GF-D8 (cell line): ENCODE data around the gene PER2.
"Not testable (repeated sequence)": the region's sequence is repeated elsewhere in the genome, so short reads cannot be mapped to it uniquely, and the experiment has no call there.

Experiments used
- DNase-seq: peaks from one replicate; lab custom pipeline; 2025; lab: John Stamatoyannopoulos, UW

PER2 gene

DNA sequence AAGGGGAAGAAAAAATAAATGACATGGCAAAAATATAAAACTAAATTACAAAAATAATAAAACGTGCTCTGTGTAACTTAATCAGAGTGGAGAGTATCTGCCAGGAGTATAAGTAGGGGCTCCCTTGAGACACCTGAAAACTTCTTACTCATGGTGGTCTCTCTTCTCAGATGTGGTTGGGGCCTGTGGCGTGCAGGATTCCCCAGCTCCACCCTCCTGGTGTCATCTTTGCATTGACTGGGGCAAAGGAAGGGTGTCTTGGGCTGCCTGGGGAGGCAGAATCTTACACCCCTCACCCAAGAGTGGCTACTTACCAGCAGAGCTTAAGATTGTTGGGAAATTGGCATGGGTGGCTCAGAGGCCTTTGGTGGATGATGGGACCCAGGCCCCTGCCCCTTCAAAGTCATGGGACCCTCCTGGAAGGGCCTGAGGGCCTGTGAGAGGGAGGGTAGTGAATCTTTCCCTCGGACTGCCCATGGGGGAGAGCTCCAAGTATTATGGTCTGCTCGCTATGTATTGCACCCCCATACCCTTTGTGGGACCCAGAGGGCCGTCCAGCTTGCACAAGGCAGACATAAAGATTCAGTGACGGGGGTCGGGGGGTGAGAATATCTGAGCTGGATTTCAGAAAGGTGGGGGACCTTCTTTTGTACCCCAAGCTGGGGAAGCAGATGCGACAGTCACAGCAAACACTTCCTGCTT, 25.0 kb upstream of the PER2 start:
- DNase-seq: no peak

DNA sequence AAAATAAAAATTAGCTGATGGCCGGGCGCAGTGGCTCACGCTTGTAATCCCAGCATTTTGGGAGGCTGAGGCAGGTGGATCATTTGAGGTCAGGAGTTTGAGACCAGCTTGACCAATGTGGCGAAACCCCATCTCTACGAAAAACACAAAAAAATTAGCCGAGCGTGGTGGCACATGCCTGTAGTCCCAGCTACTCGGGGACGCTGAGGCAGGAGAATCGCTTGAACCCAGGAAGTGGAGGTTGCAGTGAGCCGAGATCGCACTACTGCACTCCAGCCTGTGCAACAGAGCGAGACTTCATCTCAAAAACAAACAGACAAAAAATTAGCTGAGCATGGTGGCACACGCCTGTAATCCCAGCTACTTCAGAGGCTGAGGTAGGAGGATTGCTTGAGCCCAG, 22.3 kb upstream of the PER2 start:
- DNase-seq: not testable (repeated sequence)

DNA sequence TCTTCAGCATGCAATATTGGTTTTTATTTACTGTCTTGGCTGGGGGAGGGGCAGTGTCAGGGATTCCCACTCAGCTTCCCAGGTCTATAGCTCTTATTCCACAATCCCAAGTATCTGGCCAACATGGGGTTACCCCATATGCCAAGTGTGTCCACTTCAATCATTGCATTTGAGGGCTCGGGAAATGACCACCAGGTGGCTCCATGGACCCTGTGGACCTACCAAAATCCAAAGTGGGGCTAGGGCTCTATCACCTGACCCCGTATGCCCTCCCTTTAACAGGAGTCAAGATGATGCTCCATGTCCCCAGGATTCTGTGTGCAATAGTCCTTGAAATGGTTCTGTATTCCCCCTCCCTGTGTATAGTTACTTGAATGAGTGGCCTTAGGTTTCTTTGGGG, 19.8 kb upstream of the PER2 start:
- no peak for DNase-seq

DNA sequence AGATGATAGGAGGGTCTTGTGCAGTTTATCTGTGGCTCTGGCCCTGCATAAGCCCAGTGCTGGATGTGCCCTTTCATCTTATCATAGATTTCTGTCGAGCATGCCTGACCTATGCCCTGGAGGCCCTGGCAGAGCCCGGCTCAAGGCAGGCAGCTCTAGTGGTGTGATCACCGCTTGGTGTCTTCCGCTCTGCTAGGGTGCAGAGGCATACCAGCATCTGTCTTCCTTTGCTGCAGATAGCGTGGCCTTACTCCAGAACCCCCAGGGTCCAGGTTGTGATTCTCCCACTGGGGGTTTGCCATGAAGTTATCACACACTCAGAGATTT, 18.2 kb upstream of the PER2 start:
- no peak for DNase-seq

DNA sequence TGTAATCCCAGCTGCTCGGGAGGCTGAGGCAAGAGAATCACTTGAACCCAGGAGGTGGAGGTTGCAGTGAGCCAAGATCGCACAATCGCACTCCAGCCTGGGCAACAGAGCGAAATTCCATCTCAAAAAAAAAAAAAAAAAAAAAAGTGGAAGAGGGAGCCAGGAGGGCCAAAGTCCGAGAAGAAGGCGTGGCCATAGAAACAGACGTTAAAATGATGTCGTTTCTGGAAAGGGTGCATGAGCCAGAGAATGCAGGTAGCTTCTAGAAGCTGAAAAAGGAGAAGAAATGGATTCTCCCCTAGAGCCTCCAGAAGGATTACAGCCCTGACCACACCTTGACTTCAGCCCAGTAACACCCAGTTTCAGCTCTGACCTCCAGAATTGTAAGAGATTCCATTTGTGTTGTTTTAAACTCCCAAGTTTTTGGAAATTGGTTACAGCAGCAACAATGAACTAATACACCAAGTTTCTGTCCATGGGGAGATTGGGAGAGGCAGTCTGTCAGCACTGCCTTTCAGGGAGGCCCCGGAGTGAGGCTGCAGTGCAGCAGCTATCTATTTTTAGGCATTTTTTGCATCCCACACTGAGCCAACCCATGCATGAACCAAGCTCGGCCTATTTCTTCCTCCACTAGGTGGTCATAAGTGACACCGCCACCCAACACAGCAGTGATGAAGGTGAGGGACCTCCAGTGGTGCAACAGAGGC, 17.7 kb upstream of the PER2 start:
- DNase-seq: no peak

DNA sequence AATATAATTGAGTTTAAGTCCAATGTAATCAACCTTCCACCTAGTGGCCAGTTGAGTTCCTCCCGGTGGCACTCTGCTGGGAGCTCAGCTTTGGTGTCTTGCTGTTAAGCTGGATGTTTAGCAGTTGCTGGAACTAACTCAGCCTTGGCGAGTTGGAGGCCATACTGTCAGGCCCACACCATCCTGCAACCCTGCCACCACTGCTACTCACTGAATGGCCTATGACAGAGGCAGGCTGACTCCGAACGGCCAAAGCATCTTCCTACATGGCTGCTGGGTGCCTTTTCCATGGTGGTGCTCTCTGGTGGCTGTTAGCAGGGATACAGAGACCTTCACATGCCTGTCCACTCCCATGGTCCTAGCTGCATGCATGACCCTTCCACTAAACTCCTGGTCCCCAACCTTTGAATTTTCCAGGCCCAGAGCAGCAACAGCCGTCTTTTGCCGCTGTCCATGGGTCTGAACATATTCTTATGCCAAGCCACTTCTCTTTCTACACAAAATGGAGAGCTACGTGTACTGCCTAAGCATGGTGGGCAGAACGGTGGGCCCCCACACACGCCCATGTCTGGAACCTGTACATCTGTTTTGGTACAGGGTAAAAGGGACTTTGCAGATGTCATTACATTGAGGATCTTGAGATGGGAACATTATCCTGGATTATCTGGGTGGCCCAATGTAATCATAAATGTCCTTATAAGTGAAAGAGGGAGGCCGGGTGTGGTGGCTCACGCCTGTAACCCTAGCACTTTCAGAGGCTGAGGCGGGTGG, 16.9 kb upstream of the PER2 start:
- DNase-seq: no peak

DNA sequence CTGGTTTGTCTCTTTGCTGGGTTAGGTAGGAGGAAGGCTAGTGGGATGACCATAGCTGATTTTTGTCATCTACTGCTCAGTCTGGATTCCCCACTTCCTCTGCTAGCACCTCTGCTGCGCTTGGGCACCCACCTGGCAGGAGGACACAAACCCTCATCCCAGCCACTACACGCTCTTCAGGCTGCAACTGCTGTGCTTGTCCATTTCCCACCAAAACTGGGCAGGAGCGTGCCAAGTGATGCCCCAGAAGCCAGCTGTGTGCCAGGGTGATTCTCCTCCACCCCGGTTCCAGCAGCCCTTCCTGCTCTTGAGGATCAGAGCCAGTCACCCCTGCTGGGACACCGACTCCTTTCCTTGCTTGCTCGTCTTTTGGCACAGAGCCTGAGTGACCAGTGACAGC, 15.7 kb upstream of the PER2 start:
- no peak for DNase-seq

DNA sequence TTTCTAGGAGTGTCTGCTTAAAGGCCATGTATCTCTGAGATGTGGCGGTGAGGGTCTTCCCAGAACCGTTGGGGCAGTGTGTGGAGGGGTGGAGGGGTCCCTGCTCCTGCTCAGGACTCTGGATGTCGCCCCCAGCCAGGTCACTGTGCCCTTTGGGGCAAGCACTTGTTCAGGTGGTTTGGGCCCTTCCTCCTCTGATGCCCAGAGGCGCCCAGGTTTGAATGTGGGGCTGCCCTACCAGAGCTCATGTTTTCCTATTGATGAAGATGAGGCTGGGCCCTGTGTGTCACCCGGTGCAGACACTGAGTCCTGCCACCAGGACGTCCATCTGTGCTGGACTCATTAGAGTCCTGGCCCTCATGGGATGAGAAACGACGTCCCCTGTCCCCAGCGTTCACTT, 14.3 kb upstream of the PER2 start:
- no peak for DNase-seq

DNA sequence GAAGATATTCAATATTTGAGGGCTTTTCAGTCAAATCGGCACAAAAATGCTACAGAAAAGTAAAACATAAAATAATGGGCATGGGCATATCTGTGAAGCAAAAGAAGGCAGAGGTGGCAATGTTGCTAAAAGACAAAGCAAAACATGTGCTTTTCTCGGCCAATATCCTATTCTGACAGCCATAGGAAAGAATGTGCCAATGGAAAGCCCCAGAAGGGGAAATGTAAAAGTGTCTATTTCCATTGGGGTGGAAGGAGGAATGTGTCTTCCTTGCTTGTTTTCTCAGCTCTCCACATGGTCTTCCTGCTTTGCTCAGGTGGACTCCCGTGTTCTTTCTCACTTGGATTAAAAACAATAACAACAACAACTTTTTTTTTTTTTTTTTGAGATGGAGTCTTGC, 13.7 kb upstream of the PER2 start:
- DNase-seq: no peak

DNA sequence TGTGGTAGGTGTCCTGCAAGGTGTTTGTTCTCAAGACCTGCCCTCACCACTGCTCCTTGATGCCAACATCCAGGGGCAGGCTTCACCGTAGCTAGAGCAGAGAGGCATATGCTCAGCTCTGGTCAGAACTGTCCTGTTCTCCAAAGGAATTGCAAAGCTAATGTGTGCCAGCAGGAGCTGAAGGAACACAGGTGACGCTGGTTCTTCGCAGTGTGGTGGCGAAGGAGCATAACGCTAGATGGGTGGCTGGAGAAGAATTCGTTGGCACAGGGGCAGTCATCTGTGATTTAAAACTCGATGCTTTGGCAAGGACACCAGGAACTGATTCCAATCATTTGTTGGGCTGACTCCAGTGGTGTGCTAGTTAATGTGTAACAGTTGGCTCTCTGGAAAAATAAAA, 11.4 kb upstream of the PER2 start:
- no peak for DNase-seq

DNA sequence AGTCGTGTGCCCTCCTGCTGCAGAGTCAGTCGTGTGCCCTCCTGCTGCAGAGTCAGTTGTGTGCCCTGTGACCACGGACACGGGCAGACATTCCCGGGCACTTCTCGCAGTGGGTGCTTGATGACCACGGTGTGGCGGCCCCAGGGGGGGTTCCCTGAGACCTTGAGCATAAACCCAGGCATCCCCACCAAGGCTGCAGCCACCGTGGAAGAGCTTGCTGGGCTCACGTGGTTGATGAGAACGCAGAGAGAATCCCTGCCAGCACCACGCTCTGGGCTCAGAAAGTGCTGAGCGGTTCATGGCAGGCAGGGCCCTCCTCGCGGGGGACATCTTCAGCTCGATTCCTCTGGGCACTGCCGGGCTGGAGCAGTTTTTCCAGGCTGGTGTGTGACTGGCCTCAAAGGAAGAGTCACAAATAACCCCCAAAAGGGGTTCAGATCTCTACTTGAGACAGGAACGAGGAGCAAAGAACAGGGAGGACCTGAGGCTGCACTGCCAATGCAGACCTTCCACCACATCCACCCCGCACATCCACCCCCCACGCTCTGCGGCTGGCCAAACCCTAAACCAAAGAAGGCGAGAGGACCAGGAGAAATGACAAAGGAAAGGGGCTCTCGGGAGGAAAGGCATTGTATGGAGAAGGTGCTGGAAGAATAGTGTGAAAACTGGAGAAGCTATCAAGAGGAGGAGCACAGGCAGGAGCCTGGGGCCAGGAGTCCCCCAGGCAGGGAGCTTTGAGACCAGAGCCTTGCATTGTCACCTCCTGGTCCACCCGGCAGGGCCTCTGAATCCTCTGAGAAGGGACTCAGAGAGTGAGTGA, 8.4 kb upstream of the PER2 start:
- DNase-seq: no peak

DNA sequence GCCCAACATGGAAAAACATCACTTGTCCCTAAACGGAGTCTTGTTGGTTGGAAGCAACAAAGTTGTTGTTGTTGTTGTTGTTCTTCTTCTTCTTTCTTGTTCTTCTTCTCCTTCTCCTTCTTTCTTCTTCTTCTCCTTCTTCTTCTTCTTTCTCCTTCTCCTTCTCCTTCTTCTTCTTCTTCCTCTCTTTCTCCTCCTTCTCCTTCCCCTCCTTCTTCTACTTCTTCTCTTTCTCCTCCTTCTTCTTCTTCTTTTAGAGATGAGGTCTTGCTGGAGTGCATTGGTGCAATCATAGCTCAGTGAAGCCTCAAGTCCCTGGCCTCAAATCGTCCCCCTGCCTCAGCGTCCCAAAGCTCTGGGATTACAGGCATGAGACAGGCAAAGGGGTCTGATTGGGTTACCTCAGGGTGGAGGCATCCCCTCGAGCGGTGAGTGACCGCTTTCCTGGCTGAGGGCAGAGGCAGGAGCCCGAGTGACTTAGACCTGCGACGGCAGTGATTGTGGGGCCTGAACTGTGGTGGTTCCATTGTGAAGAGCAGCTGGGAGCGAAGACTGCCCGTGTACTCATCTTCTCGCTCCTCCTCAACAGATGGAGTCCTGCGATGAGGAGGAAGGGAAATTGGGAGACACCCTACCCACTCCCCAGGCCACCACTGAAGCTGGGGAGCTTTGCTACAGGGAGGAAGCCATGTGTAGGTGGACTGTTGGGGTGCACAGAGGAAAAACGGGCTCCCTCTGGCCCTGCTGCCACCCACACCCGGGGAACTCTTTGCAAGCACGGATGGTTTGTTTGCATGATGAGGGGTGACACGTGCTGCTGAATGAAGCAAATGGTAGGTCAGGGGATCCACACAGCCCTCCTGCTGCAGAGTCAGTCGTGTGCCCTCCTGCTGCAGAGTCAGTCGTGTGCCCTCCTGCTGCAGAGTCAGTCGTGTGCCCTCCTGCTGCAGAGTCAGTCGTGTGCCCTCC, 7.0 kb upstream of the PER2 start:
- no peak for DNase-seq

DNA sequence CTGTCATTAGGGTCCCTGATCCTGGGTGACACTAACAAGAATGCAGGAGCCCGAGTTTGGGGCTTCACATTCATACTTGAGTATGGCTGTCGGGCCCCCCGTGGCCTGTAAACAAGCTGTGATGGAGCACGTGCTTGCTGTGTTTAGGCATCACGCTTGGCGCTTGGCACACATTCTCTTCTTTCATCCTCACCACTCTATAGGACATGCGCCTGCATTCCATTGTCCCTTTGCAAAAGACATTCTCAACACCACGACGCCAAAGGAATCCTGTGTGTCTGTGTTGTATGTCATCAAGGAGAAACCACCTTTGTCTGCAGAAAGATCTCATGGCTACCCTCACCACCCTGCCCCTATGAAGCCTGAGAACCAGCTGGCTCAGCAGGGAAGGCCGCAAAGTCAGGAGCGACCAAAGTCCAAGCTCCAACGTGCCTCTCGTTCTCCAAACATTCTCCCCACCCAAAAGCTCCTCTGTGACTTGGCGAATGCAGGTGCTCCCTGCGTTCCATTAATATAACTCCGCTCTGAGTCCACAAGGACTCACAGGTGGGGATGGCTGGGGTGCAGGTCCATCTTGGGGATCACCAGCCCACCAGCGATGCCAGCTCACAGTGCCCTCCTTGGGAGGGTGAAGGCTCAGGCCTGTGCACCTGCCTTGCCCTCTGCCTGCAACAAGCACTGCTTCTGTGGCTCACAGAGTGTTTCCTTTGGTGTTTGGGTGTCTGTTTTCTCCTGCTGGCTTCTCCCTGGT, 6.2 kb upstream of the PER2 start:
- DNase-seq: no peak

DNA sequence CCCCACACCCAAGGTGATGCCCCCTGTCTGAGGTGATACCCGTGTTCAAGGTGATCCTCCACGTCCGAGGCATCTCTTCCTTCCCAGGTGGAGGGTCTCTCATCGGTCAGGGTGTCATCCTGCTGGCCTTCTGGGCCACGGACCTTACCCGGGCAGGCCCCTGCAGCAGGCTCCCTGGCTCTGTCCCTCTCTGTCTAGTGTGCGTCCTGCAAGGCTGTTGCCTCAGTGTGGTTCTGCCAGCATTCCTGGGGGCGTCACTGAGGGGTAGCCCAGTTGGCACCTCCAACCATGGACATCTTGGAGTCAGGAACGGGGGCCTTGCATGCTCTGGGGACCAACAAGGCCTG, 5.6 kb upstream of the PER2 start:
- no peak for DNase-seq

DNA sequence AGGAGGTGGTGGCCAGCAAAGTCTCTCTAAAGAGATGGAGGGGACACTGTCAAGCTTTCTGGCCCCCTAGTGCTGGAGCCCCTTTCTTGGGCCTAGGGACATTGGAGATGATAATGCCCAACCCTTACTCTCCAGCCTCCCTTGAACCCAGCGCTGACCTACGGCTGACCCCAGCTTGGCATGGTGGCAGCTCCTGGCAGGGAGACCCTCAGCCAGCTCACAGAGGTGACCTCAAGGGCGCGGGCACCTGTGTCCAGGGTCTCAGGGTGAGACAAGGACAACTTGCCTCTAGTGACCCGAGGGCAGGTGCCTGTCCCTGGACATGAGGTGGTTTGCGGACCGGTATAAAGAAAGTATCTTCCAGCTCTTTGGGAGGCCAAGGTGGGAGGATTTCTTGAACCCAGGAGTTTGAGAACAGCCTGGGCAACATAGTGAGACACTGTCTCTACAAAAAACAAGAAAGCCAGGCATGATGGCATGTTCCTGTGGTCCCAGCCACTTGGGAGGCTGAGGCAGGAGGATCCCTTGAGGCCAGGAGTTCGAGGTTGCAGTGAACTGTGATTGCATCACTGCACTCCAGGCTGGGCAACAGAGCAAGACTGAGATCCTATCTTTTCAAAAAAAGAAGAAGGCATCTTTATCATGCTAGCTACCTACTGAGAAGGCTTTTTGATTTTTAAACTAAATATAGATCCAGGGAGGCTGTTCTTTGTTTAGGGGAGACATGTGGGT, 3.3 kb upstream of the PER2 start:
- DNase-seq: no peak

DNA sequence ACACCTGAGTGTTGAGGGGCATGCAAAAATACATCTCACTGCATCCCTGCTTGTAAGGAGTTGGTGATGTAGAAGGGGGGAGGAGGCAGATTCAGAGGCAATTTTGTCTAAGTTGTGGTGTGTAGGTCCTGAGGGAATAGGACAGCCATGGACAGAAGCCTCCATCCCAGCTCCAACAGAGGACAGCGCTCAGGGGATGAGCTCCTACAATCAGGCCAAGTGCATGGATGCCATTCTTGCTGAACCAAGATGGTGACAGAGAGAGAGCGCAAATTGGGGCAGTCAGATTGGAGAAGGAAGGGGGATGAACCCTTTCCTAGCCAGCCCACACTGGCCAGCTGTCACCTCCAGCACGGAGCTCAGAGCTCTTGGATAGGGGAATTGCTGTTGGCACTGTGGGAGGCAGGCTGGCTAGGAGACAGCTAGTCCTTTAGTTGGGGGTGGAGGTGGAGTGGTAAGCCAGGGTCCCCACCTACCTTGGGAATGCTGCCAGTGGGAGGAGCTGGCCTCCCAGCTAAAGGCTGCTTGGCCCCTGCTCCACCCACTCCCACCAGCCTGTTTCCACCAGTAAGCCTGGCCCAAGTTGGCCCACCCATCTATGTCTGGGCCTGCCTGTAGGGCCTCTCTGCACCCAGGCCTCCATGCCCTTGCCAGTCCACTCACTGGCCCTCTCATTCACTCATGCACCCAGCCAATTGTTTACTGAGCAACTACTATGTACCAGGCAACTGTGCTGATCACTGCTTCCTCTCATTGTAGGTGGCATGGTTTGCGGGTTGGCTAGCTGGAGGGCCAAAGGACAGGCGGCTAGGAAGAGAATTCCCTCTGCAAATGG, 2.5 kb upstream of the PER2 start:
- DNase-seq: no peak

DNA sequence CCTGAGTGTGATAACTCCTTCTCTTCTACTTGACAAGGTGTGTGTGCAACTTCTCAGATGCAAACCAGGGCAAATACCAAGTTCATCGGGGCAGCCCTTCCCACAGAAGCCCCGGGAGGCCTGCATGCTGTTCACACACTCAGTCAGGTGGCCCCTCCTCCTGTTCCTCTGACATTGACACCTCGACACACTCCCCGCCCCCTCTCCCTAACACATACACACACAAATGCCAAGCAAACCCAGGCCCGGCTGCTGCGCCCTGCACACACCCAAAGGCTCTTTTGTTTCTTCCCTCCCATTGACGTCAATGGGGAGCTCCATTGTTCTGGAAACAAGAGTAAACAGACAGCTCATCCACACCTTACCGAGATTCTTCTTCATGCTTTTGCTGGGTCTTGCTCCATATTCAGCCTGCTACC, 1.7 kb upstream of the PER2 start:
- DNase-seq: no peak

DNA sequence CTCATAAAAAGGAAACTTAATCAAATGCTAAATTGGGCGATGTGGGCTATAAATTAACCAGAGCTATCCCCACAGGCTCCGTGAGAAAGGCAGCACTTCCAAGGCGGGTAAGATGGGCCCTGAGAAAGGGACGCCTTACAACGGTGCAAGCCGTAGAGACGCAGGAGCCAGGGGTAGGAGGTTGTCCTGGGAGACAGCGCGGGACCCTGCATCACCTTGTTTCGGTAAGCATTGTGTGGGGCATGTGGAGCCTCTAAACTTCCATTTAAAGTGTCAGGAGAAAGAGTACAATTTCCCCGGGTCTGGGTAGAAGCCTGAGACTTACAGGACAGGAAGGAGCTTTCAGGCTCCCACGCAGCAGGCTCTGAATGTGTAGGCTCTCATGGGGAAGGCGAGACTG, 1.2 kb upstream of the PER2 start:
- DNase-seq: no peak
